ENCODE data around the gene COL6A6. TPM values are rescaled to one million over a fixed set of nuclear protein-coding genes. Genes with fewer than 3 reads are reported as not detected.
"Not testable (repeated sequence)": the region's sequence is repeated elsewhere in the genome, so short reads cannot be mapped to it uniquely, and the experiment has no call there.

The COL6A6 gene
- total RNA-seq, 1 donor from 2014 or later: 0.12 TPM

GRCh38 chr3:130546920-130547679 lies 30.1 kb downstream of the COL6A6 start:
- Mint-ChIP-seq H3K27me3 (no peaks in the 10 kb centered on the region), H3K36me3 (ENCODE audit: insufficient read depth) (no peaks in the 10 kb centered on the region), H3K9me3 (ENCODE audit: low read depth) (no peaks in the 10 kb centered on the region), H3K4me1 (ENCODE audit: low read depth) (no peaks in the 10 kb centered on the region), H3K4me3 (ENCODE audit: low read depth) (no peak overlapping the region), H3K27ac (no peak overlapping the region)
- no peak for DNase-seq (ENCODE audit: low spot score, unreplicated experiment)
- no peak for TF ChIP-seq CTCF (IDR thresholded peaks at IDR 0.05; ENCODE audit: unreplicated experiment)

GRCh38 chr3:130547680-130548065 lies 30.7 kb downstream of the COL6A6 start:
- DNase-seq (ENCODE audit: low spot score, unreplicated experiment); H3K27ac Mint-ChIP-seq; H3K27me3 Mint-ChIP-seq; H3K4me3 Mint-ChIP-seq (ENCODE audit: low read depth); H3K36me3 Mint-ChIP-seq (ENCODE audit: insufficient read depth); H3K9me3 Mint-ChIP-seq (ENCODE audit: low read depth); H3K4me1 Mint-ChIP-seq (ENCODE audit: low read depth): not testable (repeated sequence)

GRCh38 chr3:130548356-130548755 lies 31.4 kb downstream of the COL6A6 start:
- Mint-ChIP-seq H3K4me3 (ENCODE audit: low read depth) (no peak overlapping the region), H3K36me3 (ENCODE audit: insufficient read depth) (no peaks in the 10 kb centered on the region), H3K9me3 (ENCODE audit: low read depth) (no peaks in the 10 kb centered on the region), H3K27me3 (no peaks in the 10 kb centered on the region), H3K27ac (no peak overlapping the region), H3K4me1 (ENCODE audit: low read depth) (no peaks in the 10 kb centered on the region)
- no peak for DNase-seq (ENCODE audit: low spot score, unreplicated experiment)
- no peak for TF ChIP-seq CTCF (IDR thresholded peaks at IDR 0.05; ENCODE audit: unreplicated experiment)

- Mint-ChIP-seq H3K36me3 (ENCODE audit: insufficient read depth) (no peaks in the 10 kb centered on the region), H3K27me3 (no peaks in the 10 kb centered on the region), H3K9me3 (ENCODE audit: low read depth) (no peaks in the 10 kb centered on the region), H3K4me1 (ENCODE audit: low read depth) (no peaks in the 10 kb centered on the region), H3K4me3 (ENCODE audit: low read depth) (no peak overlapping the region), H3K27ac (no peak overlapping the region)
- no peak for DNase-seq (ENCODE audit: low spot score, unreplicated experiment)
- no peak for TF ChIP-seq CTCF (IDR thresholded peaks at IDR 0.05; ENCODE audit: unreplicated experiment)
Observed at GRCh38 chr3:130557336-130558035, 40.5 kb downstream of the COL6A6 start.

- TF ChIP-seq CTCF (IDR thresholded peaks at IDR 0.05; ENCODE audit: unreplicated experiment): no peak
- DNase-seq (ENCODE audit: low spot score, unreplicated experiment): no peak
- Mint-ChIP-seq H3K36me3 (ENCODE audit: insufficient read depth) (no peaks in the 10 kb centered on the region), H3K4me3 (ENCODE audit: low read depth) (no peak overlapping the region), H3K27ac (no peak overlapping the region), H3K9me3 (ENCODE audit: low read depth) (no peaks in the 10 kb centered on the region), H3K4me1 (ENCODE audit: low read depth) (no peaks in the 10 kb centered on the region), H3K27me3 (no peaks in the 10 kb centered on the region)
Observed at GRCh38 chr3:130558366-130558765, 41.4 kb downstream of the COL6A6 start.

GRCh38 chr3:130565224-130565623 lies 48.2 kb downstream of the COL6A6 start:
- no peaks in the 10 kb centered on the region for H3K36me3 Mint-ChIP-seq (ENCODE audit: insufficient read depth)
- no peak overlapping the region for H3K27ac Mint-ChIP-seq
- DNase-seq (ENCODE audit: low spot score, unreplicated experiment): no peak
- no peaks in the 10 kb centered on the region for H3K4me1 Mint-ChIP-seq (ENCODE audit: low read depth)
- H3K4me3 Mint-ChIP-seq (ENCODE audit: low read depth): no peak overlapping the region
- H3K27me3 Mint-ChIP-seq: no peaks in the 10 kb centered on the region
- H3K9me3 Mint-ChIP-seq (ENCODE audit: low read depth): no peaks in the 10 kb centered on the region
- TF ChIP-seq CTCF (IDR thresholded peaks at IDR 0.05; ENCODE audit: unreplicated experiment): no peak

Measured in progenitor cell of endocrine pancreas (in vitro differentiated cells).